Memory B cell (primary cell): ENCODE measurements around the gene CDC42BPA.
"Not testable (repeated sequence)": the region's sequence is repeated elsewhere in the genome, so short reads cannot be mapped to it uniquely, and the experiment has no call there.

Source experiments
- ATAC-seq: fragments of 150-1000 bp; cut with Tn5 transposase; 2 replicates; pipeline ENCODE4 v1.10.0; 2021; ENCODE audit warnings: low read depth, mild to moderate bottlenecking, moderate library complexity
- DNase-seq, 2 donors: peaks; one replicate each; pipeline ENCODE4 v3.0.0; 2022; ENCODE audit warnings: low spot score in 2 of 2
- H3K27ac Mint-ChIP-seq: one replicate; pipeline ENCODE4 v1.8.0; 2022; ENCODE audit warnings: mild to moderate bottlenecking, moderate library complexity, mixed read lengths
- H3K27me3 Mint-ChIP-seq: one replicate; pipeline ENCODE4 v1.8.0; 2022; ENCODE audit warnings: mixed read lengths
- H3K36me3 Mint-ChIP-seq: one replicate; pipeline ENCODE4 v1.8.0; 2022; ENCODE audit warnings: mild to moderate bottlenecking, mixed read lengths
- H3K4me1 Mint-ChIP-seq: one replicate; pipeline ENCODE4 v1.8.0; 2022; ENCODE audit warnings: mixed read lengths
- H3K4me3 Mint-ChIP-seq: one replicate; pipeline ENCODE4 v1.8.0; 2022; ENCODE audit warnings: mild to moderate bottlenecking, moderate library complexity, mixed read lengths
- H3K9me3 Mint-ChIP-seq: one replicate; pipeline ENCODE4 v1.8.0; 2022; ENCODE audit warnings: mixed read lengths

The CDC42BPA gene

GRCh38 chr1:227242811-227243682 lies 75.2 kb downstream of the CDC42BPA start:
- Mint-ChIP-seq H3K4me3 (no peak overlapping the region), H3K27me3 (peaks cover 9% of the 10 kb centered on the region), H3K4me1 (no peaks in the 10 kb centered on the region), H3K27ac (no peak overlapping the region), H3K9me3 (peaks cover 4% of the 10 kb centered on the region), H3K36me3 (no peaks in the 10 kb centered on the region)
- no peak for DNase-seq
- no peak for ATAC-seq

GRCh38 chr1:227240983-227241382 lies 77.3 kb downstream of the CDC42BPA start:
- DNase-seq (no peak), ATAC-seq (no peak)
- Mint-ChIP-seq H3K9me3 (no peaks in the 10 kb centered on the region), H3K36me3 (no peaks in the 10 kb centered on the region), H3K4me3 (no peak overlapping the region), H3K4me1 (no peaks in the 10 kb centered on the region), H3K27ac (no peak overlapping the region), H3K27me3 (peaks cover 11% of the 10 kb centered on the region)

DNA sequence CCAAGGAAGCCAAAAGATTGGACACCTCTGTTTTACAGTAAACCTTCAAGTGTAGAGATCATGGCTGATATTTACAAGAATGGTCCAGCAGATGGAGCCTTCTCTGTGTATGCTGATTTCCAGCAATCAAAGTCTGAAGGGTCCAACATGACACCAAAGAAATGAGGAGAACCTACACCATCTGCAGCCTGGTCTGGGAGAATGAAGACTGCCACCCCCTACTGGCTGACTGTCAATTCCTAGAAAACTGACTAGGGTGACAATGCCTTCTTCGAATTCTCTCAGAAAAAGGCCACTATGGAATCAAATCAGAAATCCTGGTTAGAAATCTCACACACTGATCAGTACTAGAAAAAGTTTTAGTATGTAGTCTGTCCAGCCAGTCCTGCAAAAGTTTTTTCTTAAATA lies 83.3 kb downstream of the CDC42BPA start:
- no peak overlapping the region for H3K4me3 Mint-ChIP-seq
- H3K4me1 Mint-ChIP-seq, result no peaks in the 10 kb centered on the region
- H3K9me3 Mint-ChIP-seq, result no peaks in the 10 kb centered on the region
- no peak for ATAC-seq
- DNase-seq, result no peak
- H3K27ac Mint-ChIP-seq, result no peak overlapping the region
- peaks cover 12% of the 10 kb centered on the region for H3K27me3 Mint-ChIP-seq
- no peaks in the 10 kb centered on the region for H3K36me3 Mint-ChIP-seq

GRCh38 chr1:227231128-227231527 lies 87.2 kb downstream of the CDC42BPA start:
- H3K4me3 Mint-ChIP-seq, ATAC-seq, H3K27ac Mint-ChIP-seq: not testable (repeated sequence)

DNA sequence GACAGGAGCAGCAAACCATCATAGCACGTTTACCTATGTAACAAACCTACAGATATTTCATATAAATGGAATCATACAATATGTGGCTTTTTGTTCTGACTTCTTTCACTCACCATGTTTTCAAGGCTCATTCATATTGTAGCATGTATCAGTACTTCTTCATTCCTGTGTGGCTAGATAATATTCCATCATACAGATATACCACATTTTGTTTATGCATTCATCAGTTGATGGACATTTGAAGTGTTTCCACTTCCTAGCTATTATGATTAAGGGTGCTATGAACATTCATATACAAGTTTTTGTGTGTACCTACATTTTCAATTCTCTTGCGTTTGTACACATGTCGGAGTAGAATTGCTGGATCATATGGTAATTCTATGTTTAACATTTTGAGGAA lies 90.1 kb downstream of the CDC42BPA start:
- Mint-ChIP-seq H3K4me1 (no peaks in the 10 kb centered on the region), H3K36me3 (no peaks in the 10 kb centered on the region), H3K4me3 (no peak overlapping the region), H3K9me3 (no peaks in the 10 kb centered on the region), H3K27me3 (peaks cover 4% of the 10 kb centered on the region), H3K27ac (no peak overlapping the region)
- DNase-seq (no peak), ATAC-seq (no peak)

More at GRCh38 chr1:227231128-227231527, 87.2 kb downstream of the CDC42BPA start:
- H3K9me3 Mint-ChIP-seq, H3K4me1 Mint-ChIP-seq, DNase-seq, H3K36me3 Mint-ChIP-seq, H3K27me3 Mint-ChIP-seq: not testable (repeated sequence)

GRCh38 chr1:227227761-227228160 lies 90.5 kb downstream of the CDC42BPA start:
- H3K27me3 Mint-ChIP-seq, result peaks cover 7% of the 10 kb centered on the region
- no peak for DNase-seq
- no peak for ATAC-seq
- H3K4me3 Mint-ChIP-seq, result no peak overlapping the region
- no peak overlapping the region for H3K27ac Mint-ChIP-seq
- H3K36me3 Mint-ChIP-seq, result no peaks in the 10 kb centered on the region
- H3K4me1 Mint-ChIP-seq, result no peaks in the 10 kb centered on the region
- no peaks in the 10 kb centered on the region for H3K9me3 Mint-ChIP-seq

- peaks cover 14% of the 10 kb centered on the region for H3K27me3 Mint-ChIP-seq
- ATAC-seq (no peak), DNase-seq (no peak)
- no peaks in the 10 kb centered on the region for H3K9me3 Mint-ChIP-seq
- H3K36me3 Mint-ChIP-seq, result no peaks in the 10 kb centered on the region
- no peak overlapping the region for H3K27ac Mint-ChIP-seq
- no peaks in the 10 kb centered on the region for H3K4me1 Mint-ChIP-seq
- H3K4me3 Mint-ChIP-seq, result no peak overlapping the region
Observed at GRCh38 chr1:227225715-227226346, 92.5 kb downstream of the CDC42BPA start.

GRCh38 chr1:227223171-227223806 lies 95.0 kb downstream of the CDC42BPA start:
- H3K9me3 Mint-ChIP-seq, result no peaks in the 10 kb centered on the region
- ATAC-seq (no peak), DNase-seq (no peak)
- peaks cover 19% of the 10 kb centered on the region for H3K27me3 Mint-ChIP-seq
- no peaks in the 10 kb centered on the region for H3K4me1 Mint-ChIP-seq
- no peak overlapping the region for H3K4me3 Mint-ChIP-seq
- no peaks in the 10 kb centered on the region for H3K36me3 Mint-ChIP-seq
- no peak overlapping the region for H3K27ac Mint-ChIP-seq

- H3K36me3 Mint-ChIP-seq, result no peaks in the 10 kb centered on the region
- no peak overlapping the region for H3K4me3 Mint-ChIP-seq
Observed at GRCh38 chr1:227219715-227220292, 98.5 kb downstream of the CDC42BPA start.

GRCh38 chr1:227218870-227219573 lies 99.3 kb downstream of the CDC42BPA start:
- Mint-ChIP-seq H3K27ac (no peak overlapping the region), H3K9me3 (no peaks in the 10 kb centered on the region), H3K36me3 (no peaks in the 10 kb centered on the region), H3K4me3 (no peak overlapping the region), H3K27me3 (peaks cover 24% of the 10 kb centered on the region), H3K4me1 (no peaks in the 10 kb centered on the region)
- ATAC-seq (no peak), DNase-seq (no peak)

More at GRCh38 chr1:227219715-227220292, 98.5 kb downstream of the CDC42BPA start:
- H3K27ac Mint-ChIP-seq, result no peak overlapping the region
- H3K9me3 Mint-ChIP-seq, result no peaks in the 10 kb centered on the region
- no peak for DNase-seq
- no peaks in the 10 kb centered on the region for H3K4me1 Mint-ChIP-seq
- ATAC-seq, result no peak
- peaks cover 24% of the 10 kb centered on the region for H3K27me3 Mint-ChIP-seq

DNA sequence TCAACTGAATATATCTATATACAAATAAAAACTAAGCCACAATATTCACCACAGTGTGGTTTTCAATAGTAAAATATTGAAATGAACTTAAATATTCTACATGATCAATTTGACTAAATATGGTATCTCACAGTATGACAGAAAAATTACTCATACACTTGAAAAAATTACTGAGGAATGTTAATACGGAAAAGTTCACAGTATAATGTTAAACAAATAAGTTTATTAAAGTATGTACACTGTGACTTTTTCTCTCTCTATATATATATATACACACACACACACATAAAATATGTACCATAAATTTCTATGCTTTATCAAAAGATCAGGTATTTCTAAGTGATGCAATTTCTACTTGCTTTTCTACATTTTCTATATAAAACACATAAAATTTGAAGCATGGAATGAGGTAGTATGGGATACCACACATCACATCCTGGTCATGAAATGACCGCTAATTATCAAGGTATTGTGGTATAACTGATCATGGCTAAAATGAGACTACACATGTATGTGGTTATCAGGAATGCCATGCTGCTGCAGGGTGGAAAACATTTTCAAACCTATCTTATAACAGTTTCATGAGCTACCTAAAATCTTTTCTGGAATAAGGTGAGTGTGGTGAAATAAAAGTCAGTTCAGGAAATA lies 102.3 kb downstream of the CDC42BPA start:
- no peaks in the 10 kb centered on the region for H3K36me3 Mint-ChIP-seq
- H3K9me3 Mint-ChIP-seq, result no peaks in the 10 kb centered on the region
- H3K27ac Mint-ChIP-seq, result no peak overlapping the region
- no peaks in the 10 kb centered on the region for H3K4me1 Mint-ChIP-seq
- DNase-seq, result no peak
- no peak overlapping the region for H3K4me3 Mint-ChIP-seq
- ATAC-seq, result no peak
- H3K27me3 Mint-ChIP-seq, result peaks cover 16% of the 10 kb centered on the region

DNA sequence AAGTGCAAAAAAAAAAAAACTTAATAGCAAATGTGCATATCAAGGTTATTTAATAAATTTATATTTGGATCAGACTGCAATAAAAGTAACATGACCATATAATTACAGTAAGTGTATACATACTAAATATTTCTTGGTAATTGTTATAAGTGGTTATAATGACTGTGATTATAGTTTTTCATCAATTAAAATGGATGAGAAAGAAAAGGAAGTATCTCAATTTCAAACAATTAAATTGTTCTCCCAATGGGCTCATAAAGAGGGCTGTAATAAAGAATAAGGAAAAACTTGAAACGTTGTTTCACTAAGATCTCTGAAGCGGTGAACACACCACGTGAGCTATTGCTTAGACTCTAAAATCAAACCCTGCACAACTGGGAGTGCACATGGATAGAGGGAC lies 104.1 kb downstream of the CDC42BPA start:
- no peak overlapping the region for H3K4me3 Mint-ChIP-seq
- no peaks in the 10 kb centered on the region for H3K36me3 Mint-ChIP-seq
- no peaks in the 10 kb centered on the region for H3K4me1 Mint-ChIP-seq
- ATAC-seq (no peak), DNase-seq (no peak)
- no peaks in the 10 kb centered on the region for H3K9me3 Mint-ChIP-seq
- no peak overlapping the region for H3K27ac Mint-ChIP-seq
- peaks cover 9% of the 10 kb centered on the region for H3K27me3 Mint-ChIP-seq

GRCh38 chr1:227213426-227213825 lies 104.9 kb downstream of the CDC42BPA start:
- Mint-ChIP-seq H3K27ac (no peak overlapping the region), H3K4me1 (no peaks in the 10 kb centered on the region), H3K4me3 (no peak overlapping the region), H3K36me3 (no peaks in the 10 kb centered on the region), H3K27me3 (peaks cover 9% of the 10 kb centered on the region), H3K9me3 (no peaks in the 10 kb centered on the region)
- DNase-seq (no peak), ATAC-seq (no peak)
